ENCODE data around the gene EPAS1.

Gene EPAS1

DNA sequence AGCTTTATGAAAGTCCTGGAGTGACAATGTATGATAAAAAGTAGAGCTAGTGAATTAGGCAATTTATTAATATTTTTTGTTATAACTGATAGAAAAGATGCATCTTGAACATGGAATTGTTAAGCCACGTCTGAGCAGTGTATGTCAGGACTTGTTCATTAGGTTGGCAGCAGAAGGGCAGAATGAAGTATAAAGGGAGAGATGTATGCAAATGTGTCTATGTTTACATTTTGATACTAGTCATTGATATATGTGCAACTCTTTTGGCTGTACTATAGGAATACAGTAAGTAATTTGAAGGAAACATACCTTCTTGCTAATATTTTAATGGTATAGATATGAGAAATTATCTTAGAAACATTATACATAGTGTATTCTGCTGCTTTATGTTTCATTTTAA, 133.2 kb downstream of the EPAS1 start:
- DNase-seq (ENCODE audit: low spot score): no peak
- TF ChIP-seq CTCF (IDR thresholded peaks at IDR 0.05; ENCODE audit: extremely low read depth, missing control alignments): no peak

GRCh38 chr2:46430992-46431391, 133.8 kb downstream of the EPAS1 start:
- TF ChIP-seq CTCF (IDR thresholded peaks at IDR 0.05; ENCODE audit: extremely low read depth, missing control alignments): no peak
- no peak for DNase-seq (ENCODE audit: low spot score)

GRCh38 chr2:46431481-46432235, 134.5 kb downstream of the EPAS1 start:
- no peak for TF ChIP-seq CTCF (IDR thresholded peaks at IDR 0.05; ENCODE audit: extremely low read depth, missing control alignments)
- DNase-seq (ENCODE audit: low spot score): no peak

DNA sequence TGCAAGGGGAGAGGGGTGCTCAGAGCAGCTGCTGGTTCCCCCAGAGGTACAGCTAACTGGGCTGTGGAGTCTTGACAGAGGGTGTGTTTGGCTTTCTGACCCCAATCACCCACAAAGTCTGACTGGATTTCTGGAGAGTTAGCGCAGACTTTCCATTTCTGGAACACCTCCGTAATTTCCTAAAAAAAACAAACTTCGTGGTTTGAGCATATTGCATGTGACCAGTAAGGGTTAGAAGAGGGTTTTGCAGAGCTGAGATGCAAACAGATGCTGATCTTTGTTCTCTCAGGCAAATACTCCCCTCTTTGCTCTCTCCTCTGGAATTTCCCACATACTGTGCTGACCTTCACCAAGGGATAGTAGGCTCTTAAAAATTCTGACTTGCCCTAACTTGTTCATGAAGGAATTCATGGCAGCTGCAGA, 137.7 kb downstream of the EPAS1 start:
- no peak for TF ChIP-seq CTCF (IDR thresholded peaks at IDR 0.05; ENCODE audit: extremely low read depth, missing control alignments)
- no peak for DNase-seq (ENCODE audit: low spot score)

DNA sequence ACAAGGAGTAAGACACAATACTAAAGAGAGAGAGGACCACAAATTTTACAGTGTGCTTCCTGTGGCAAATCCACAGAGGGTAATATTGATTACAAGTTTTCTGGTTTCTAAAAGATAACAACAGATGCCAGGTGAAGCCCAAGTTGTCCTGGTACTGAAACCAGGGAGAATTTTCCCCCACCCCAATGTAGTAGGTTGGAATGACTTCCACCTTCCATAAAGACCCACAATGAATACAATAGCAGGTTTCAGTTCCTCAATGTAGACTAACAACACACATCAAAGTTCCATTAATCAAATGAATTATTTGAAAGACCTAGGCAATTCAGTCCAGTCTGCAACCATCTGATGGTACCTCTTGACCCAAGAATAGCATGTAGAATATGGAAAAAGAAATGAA, 138.1 kb downstream of the EPAS1 start:
- no peak for DNase-seq (ENCODE audit: low spot score)
- no peak for TF ChIP-seq CTCF (IDR thresholded peaks at IDR 0.05; ENCODE audit: extremely low read depth, missing control alignments)

DNA sequence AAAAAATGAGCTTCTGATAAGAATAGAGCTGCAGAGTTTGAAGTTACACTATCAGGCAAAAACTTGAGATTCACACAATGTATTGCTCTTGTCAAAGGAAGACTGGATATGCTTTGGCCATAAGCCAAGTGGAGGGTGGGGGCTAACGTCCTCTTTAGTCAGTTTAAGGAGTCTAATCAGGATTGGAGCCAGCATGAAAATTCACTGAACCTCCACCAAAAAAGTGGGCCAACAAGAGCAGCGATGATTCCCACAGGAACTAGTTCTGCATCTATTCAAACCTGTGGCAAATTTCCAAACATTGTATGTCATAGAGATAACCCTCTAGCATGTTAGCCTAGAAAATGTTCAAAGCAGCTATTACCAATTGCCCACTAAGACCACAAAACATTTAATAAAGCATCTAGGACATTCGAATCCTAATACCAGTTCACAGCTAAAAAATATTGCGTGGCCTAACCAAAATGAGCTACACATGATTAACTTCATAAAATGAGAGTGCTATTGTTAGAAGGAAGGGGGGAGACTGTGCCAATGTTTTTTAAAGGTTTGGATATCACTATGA, 138.7 kb downstream of the EPAS1 start:
- no peak for TF ChIP-seq CTCF (IDR thresholded peaks at IDR 0.05; ENCODE audit: extremely low read depth, missing control alignments)
- DNase-seq (ENCODE audit: low spot score): no peak
